ENCODE measurements around the gene ZBTB34. TPM values are rescaled to one million over a fixed set of nuclear protein-coding genes. Genes with fewer than 3 reads are reported as not detected.

Gene ZBTB34
- total RNA-seq, 4 donors from 2014 or later, result 8.0 to 16.4 (median 13.4) TPM

DNA sequence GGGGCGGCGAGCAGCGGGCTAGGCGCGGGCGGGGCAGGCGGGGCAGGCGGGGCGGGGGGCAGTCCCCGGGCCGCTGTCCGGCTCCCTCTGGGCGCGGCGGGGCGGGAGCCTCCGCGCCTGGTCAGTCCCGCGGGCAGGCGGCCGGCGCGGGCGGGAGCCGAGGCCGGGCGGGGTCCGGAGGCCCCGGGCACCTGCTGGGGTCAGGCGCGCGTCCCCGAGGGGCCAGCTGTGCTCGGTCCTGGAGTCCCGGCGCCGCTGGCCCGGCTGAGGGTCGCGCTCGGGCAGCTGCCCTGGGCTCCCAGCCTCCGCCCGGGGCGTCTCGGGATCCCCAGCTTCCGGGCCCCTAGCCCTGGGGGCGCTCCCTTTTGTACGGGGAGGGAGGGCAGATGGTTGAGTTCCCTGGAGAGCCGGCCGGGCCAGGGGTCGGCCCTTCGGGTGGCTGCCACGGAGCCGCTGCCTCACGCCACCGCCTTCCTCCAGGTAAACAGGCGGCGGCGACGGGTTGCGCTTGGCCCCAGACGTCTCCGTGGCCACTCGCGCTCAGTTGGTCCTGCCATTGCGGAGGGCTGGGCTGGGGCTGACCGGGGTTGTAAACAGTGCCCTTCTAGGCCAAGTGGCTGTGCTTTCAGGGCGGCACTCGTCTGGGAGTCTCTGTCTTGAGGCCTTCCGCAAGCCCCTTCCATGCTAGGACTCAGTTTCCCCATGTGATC is 473 bp downstream of the ZBTB34 start:
- ATAC-seq (ENCODE audit: low FRiP score) (peak; percentile 54), DNase-seq (ENCODE audit: low spot score) (no peak)
- TF ChIP-seq, protein P1, sequence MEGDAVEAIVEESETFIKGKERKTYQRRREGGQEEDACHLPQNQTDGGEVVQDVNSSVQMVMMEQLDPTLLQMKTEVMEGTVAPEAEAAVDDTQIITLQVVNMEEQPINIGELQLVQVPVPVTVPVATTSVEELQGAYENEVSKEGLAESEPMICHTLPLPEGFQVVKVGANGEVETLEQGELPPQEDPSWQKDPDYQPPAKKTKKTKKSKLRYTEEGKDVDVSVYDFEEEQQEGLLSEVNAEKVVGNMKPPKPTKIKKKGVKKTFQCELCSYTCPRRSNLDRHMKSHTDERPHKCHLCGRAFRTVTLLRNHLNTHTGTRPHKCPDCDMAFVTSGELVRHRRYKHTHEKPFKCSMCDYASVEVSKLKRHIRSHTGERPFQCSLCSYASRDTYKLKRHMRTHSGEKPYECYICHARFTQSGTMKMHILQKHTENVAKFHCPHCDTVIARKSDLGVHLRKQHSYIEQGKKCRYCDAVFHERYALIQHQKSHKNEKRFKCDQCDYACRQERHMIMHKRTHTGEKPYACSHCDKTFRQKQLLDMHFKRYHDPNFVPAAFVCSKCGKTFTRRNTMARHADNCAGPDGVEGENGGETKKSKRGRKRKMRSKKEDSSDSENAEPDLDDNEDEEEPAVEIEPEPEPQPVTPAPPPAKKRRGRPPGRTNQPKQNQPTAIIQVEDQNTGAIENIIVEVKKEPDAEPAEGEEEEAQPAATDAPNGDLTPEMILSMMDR (IDR thresholded peaks at IDR 0.05), result no peak

DNA sequence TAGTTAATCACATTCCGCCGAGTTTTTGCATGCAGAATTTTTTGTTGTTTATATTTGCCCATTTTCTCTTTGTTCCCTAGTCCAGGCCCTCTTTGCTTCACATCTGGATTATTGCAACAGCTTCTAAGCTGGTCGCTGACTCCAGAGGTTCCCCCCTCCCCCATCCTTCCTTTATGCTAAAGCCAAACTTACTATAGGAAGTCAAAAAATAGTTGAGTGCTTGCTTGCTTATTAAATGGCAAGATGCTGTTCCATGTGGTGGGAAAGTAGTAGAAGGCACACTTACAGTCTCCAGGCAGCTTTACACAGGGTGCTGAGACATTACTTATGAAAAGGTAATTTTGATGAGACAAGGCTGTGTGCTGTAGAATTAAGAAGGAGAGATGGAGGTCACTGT is 1.3 kb downstream of the ZBTB34 start:
- ATAC-seq (ENCODE audit: low FRiP score) (no peak), DNase-seq (ENCODE audit: low spot score) (no peak)
- TF ChIP-seq, protein P1 (IDR thresholded peaks at IDR 0.05), result no peak

DNA sequence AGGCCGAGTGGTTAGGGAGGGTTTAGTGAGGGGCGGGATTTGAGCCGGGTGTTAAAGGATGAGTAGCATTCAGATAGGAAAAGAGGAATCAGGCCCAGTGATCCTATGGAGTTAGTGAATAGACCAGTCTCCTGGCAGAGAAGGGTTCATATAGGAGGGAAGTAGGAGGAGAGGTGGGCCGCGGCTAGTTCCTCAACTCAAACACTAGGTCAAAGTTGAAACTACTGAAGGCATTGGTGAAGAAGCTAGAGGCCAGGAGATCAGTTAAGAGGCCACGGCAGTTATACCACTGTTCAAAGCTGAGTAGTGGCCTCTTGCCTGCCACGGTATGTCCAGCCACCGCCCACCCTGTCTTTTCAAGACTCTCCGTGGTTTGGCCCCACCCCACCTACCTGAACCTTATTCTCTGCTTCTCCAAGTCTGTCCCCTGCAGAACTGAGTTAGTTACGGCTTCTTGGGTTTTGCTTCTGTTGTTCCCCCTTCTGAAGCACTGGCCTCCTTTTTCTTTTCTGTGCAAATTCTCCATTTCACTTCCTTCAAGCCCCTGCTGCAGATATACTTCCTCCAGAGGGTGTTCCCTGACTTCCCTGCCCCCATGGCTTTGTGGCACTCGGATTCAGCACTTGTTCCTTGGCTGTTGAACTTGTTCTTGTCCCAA is 1.8 kb downstream of the ZBTB34 start:
- TF ChIP-seq, protein P1 (IDR thresholded peaks at IDR 0.05), result no peak
- ATAC-seq (ENCODE audit: low FRiP score), result no peak
- DNase-seq (ENCODE audit: low spot score), result no peak

- TF ChIP-seq, protein P1 (IDR thresholded peaks at IDR 0.05), result no peak
- ATAC-seq (ENCODE audit: low FRiP score) (no peak), DNase-seq (ENCODE audit: low spot score) (no peak)
These were observed 4.3 kb downstream of the ZBTB34 start for GRCh38 chr9:126864771-126865170.

DNA sequence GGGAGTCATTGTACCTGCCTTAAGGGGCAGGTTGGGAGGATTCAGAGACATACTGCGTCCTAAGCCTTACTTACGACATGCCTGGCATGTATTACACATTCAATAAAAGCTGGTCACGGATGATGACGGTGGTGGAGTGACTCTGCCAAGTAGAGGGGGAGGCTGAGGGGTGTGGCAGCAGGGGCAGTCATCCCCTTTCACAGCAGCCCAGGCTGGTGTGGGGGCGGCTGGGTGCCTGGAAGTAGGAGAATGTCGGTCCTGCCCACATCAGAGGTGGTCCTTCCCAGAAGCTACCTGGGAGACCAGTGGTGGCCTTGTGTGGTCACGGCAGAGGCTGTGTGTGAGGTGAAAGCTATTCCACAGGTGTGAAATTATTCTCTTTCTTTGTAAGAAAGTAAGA is 8.9 kb downstream of the ZBTB34 start:
- ATAC-seq (ENCODE audit: low FRiP score), result peak; percentile 78
- TF ChIP-seq, protein P1 (IDR thresholded peaks at IDR 0.05), result no peak

GRCh38 chr9:126872516-126872915 is 12.1 kb downstream of the ZBTB34 start:
- ATAC-seq (ENCODE audit: low FRiP score) (no peak), DNase-seq (ENCODE audit: low spot score) (no peak)
- TF ChIP-seq, protein P1 (IDR thresholded peaks at IDR 0.05), result no peak

More for the DNA sequence above, 8.9 kb downstream of the ZBTB34 start:
- no peak for DNase-seq (ENCODE audit: low spot score)
